A549 (cell line): ENCODE data around the gene TSPAN18.

Experiments used
- EP300 ChIP-seq, 2 experiments: fragments of >200 bp; sonication (Bioruptor Twin); formaldehyde crosslinking; IDR thresholded peaks; 2 replicates in 1 of 2; 3 replicates in 1 of 2; pipeline ENCODE4 v1.6.1; 2016 to 2017
- NPAS2 ChIP-seq: fragments of 250-450 bp; sonication (Bioruptor Pico); IDR thresholded peaks from 2 replicates; pipeline ENCODE4 v1.8.0; 2022; ENCODE audit warnings: mild to moderate bottlenecking, moderate library complexity, borderline replicate concordance
- ZFP36 ChIP-seq: fragments of 450-650 bp; IDR thresholded peaks from 2 replicates; pipeline ENCODE4 v1.6.1; 2014; ENCODE audit warnings: borderline replicate concordance; ENCODE audit not compliant: partially characterized antibody
- TF ChIP-seq, protein P1 (sequence below): fragments of >200 bp; sonication (Bioruptor Twin); formaldehyde crosslinking; IDR thresholded peaks from 3 replicates; pipeline ENCODE4 v1.5.1; 2016

GRCh38 chr11:44808053-44808753 is 81.4 kb downstream of the TSPAN18 start:
- TF ChIP-seq, protein P1, sequence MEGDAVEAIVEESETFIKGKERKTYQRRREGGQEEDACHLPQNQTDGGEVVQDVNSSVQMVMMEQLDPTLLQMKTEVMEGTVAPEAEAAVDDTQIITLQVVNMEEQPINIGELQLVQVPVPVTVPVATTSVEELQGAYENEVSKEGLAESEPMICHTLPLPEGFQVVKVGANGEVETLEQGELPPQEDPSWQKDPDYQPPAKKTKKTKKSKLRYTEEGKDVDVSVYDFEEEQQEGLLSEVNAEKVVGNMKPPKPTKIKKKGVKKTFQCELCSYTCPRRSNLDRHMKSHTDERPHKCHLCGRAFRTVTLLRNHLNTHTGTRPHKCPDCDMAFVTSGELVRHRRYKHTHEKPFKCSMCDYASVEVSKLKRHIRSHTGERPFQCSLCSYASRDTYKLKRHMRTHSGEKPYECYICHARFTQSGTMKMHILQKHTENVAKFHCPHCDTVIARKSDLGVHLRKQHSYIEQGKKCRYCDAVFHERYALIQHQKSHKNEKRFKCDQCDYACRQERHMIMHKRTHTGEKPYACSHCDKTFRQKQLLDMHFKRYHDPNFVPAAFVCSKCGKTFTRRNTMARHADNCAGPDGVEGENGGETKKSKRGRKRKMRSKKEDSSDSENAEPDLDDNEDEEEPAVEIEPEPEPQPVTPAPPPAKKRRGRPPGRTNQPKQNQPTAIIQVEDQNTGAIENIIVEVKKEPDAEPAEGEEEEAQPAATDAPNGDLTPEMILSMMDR: no peak
- TF ChIP-seq EP300 (IDR thresholded peaks at IDR 0.05): no peak
- TF ChIP-seq ZFP36: no peak
- no peak for TF ChIP-seq NPAS2 (CRISPR knock-in tag)
